Endothelial cell of umbilical vein (primary cell): ENCODE measurements around the gene P3H1. TPM values are rescaled to one million over a fixed set of nuclear protein-coding genes. Genes with fewer than 3 reads are reported as not detected.

ENCODE experiments used
- BruUV-seq: library from RNA; stranded (reverse); fragments of 400-500 nt; replicated peaks from 2 replicates; lab custom pipeline; 2021; lab: Mats Ljungman, UMichigan
- CTCF ChIA-PET: fragments of 300-600, 350-600 bp; sonication (Branson Sonifier 250); formaldehyde crosslinking; loops from one replicate; lab custom pipeline; 2021; ENCODE audit warnings: antibody characterized with exemption, inconsistent platforms; lab: Charles Lee
- POLR2A ChIA-PET: fragments of 300-600, 350-600 bp; sonication (Branson Sonifier 250); formaldehyde crosslinking; loops from one replicate; lab custom pipeline; 2021; ENCODE audit warnings: antibody characterized with exemption, inconsistent platforms; lab: Charles Lee
- DNase-seq: peaks from one replicate; pipeline ENCODE4 v3.0.0-alpha.2; 2011; ENCODE audit warnings: low read depth, low spot score
- FAIRE-seq: peaks from 2 replicates; lab custom pipeline; 2011; peaks lifted over from hg19 to GRCh38; lab: Jason Lieb, UNC
- H2AFZ ChIP-seq: 2 replicates; pipeline ENCODE4 v1.6.0; 2012; ENCODE audit warnings: low read depth, low read length, control low read depth, inconsistent platforms
- H3K27ac ChIP-seq: 2 replicates; pipeline ENCODE4 v1.5.1; 2011; ENCODE audit warnings: low read depth, mild to moderate bottlenecking, control low read depth, low read length, moderate library complexity; ENCODE audit not compliant: insufficient read depth
- H3K27me3 ChIP-seq, 2 experiments: 2 replicates each; pipeline versions ENCODE4 v1.6.0 to v1.6.1; 2011; ENCODE audit warnings: low read length in 2 of 2, mixed read lengths in 1 of 2; ENCODE audit not compliant: control insufficient read depth in 2 of 2, insufficient read depth in 2 of 2
- H3K36me3 ChIP-seq, 2 experiments: 2 replicates in 1 of 2; 3 replicates in 1 of 2; pipeline ENCODE4 v1.5.1; 2011; ENCODE audit warnings: low read length in 2 of 2, mild to moderate bottlenecking in 1 of 2, moderate library complexity in 1 of 2; ENCODE audit not compliant: control insufficient read depth in 2 of 2, insufficient read depth in 2 of 2; ENCODE audit errors: extremely low read depth in 1 of 2
- H3K4me1 ChIP-seq: 3 replicates; pipeline ENCODE4 v1.5.1; 2011; ENCODE audit warnings: mild to moderate bottlenecking, low read length; ENCODE audit not compliant: control insufficient read depth, insufficient read depth; ENCODE audit errors: extremely low read depth
- H3K4me2 ChIP-seq: 2 replicates; pipeline ENCODE4 v1.6.1; 2011; ENCODE audit warnings: low read length, control low read depth, mixed read lengths; ENCODE audit not compliant: insufficient read depth
- H3K4me3 ChIP-seq, 3 experiments: fragments of 200-600 bp in 1 of 3; sonication (generic), shearing (Covaris generic) in 1 of 3; replicated peaks in 1 of 3; 2 replicates each; pipeline ENCODE4 v1.5.1; 2011 to 2016; ENCODE audit warnings: control low read depth in 3 of 3, low read length in 3 of 3, mild to moderate bottlenecking in 2 of 3, inconsistent platforms in 1 of 3, low read depth in 1 of 3, moderate library complexity in 1 of 3; ENCODE audit not compliant: insufficient read depth in 1 of 3
- H3K79me2 ChIP-seq: 2 replicates; pipeline ENCODE4 v1.6.0; 2012; ENCODE audit warnings: low read length, inconsistent platforms; ENCODE audit not compliant: control insufficient read depth, insufficient read depth
- H3K9ac ChIP-seq: replicated peaks from 2 replicates; pipeline ENCODE3; 2011; ENCODE audit warnings: low read length, control low read depth; ENCODE audit not compliant: insufficient read depth; ENCODE audit errors: extremely low read depth
- H3K9me1 ChIP-seq: replicated peaks from 3 replicates; pipeline ENCODE4 v1.6.0; 2011; ENCODE audit warnings: mild to moderate bottlenecking, low read length; ENCODE audit not compliant: control insufficient read depth, insufficient read depth; ENCODE audit errors: extremely low read depth
- H3K9me3 ChIP-seq: replicated peaks from 2 replicates; pipeline ENCODE4 v1.5.1; 2012; ENCODE audit warnings: low read length, inconsistent platforms; ENCODE audit not compliant: control insufficient read depth, insufficient read depth
- H4K20me1 ChIP-seq: replicated peaks from 2 replicates; pipeline ENCODE3; 2011; ENCODE audit warnings: mild to moderate bottlenecking, low read length; ENCODE audit not compliant: control insufficient read depth, insufficient read depth; ENCODE audit errors: extremely low read depth
- dilution Hi-C: fragments of 300-500 bp; cut with MboI; formaldehyde crosslinking; loops from one replicate; pipeline ENCODE4 v1.15.0; 2019; ENCODE audit warnings: low sequenced_read_pairs; ENCODE audit not compliant: extremely low pct_ligation_motif_present
- intact Hi-C: fragments of 100-400 bp; cut with micrococcal nuclease; formaldehyde crosslinking; loops from one replicate; pipeline ENCODE4 v1.10.0; 2022
- polyA plus RNA-seq, 4 experiments: library from polyadenylated mRNA; depleted of rRNA in 3 of 4; stranded (reverse) in 3 of 4; unstranded in 1 of 4; fragments of >200 nt; gene quantifications; 2 replicates each; pipeline versions ENCODE4 v1.2.1 to v1.2.3, GENCODE V29; 2011 to 2012; ENCODE audit warnings: missing spikeins in 1 of 4
- total RNA-seq: library from RNA; stranded (reverse); gene quantifications from 2 replicates; pipeline ENCODE4 v1.2.3, GENCODE V29; 2021
- TF ChIP-seq, protein P1 (sequence below), 2 donors: IDR thresholded peaks; 1 replicate in 1 of 2; 2 replicates in 1 of 2; pipeline ENCODE4 v1.5.1; 2011; ENCODE audit warnings: low read length in 2 of 2, mild to moderate bottlenecking in 2 of 2, moderate library complexity in 2 of 2, control low read depth in 1 of 2, inconsistent platforms in 1 of 2, low read depth in 1 of 2; ENCODE audit not compliant: insufficient read depth in 1 of 2; ENCODE audit errors: extremely low read depth in 1 of 2
- TF ChIP-seq, protein P2 (sequence below): IDR thresholded peaks from 2 replicates; pipeline ENCODE4 v1.6.1; 2011; ENCODE audit not compliant: insufficient read depth, insufficient read length

P3H1 gene
- total and polyA plus RNA-seq, 2 donors (not counting 3 experiments of a cell fraction or from before 2014, with no cell fraction given): 136 to 194 TPM

DNA sequence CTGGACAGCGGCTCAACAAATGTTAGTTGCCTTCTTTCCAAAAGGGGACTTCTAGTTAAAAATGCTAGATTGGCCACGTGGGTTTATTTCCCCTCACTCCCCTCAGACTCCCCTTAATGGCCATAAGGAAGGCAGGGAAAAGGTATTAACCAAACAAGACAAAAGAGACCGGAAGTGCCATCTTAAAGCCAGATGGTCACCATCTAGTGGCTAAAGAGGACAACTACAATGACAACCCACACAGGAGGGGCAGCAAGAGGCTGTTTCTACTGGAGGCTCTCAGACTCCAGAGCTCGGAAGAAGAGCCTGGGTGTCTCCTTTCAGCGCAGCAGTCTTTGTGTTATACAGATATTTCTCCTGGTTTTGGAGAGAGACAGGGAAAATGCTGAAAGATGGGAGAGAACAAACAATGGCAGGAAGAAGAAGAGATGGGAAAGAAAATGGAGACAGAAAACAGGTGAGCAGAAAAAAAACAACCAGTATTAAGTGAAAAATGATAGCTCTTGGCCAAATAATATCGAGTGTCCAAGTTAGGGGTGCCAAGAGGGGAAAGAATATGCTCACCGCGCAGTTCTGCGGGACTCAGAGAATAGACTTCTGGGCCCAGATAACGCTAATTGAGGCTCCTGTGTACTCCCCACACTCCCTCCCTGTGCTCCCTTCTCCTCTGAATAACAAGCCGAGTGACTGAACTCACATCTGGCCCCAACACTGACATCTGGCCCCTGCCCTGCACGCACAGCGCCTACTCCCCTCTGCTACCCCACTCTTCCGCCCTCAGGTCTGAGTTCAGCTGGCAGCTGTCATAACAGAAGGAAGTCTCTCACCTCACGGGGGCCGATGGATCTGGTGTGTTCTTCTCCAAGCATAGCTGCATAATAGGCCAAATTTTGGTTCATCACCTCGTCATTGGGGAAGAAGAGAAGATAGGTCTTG lies 9.6 kb downstream of the P3H1 start:
- Histone ChIP-seq H4K20me1 (no peaks in the 10 kb centered on the region), H2AFZ (no peak overlapping the region), H3K4me1 (no peaks in the 10 kb centered on the region), H3K9me1 (no peaks in the 10 kb centered on the region), H3K9me3 (no peaks in the 10 kb centered on the region), H3K79me2 (peaks cover under 1% of the 10 kb centered on the region), H3K36me3 (peaks cover 23 to 58% of the 10 kb centered on the region in 2 experiments), H3K4me3 (no peak overlapping the region), H3K27ac (no peak overlapping the region), H3K4me2 (no peak overlapping the region), H3K9ac (no peak overlapping the region), H3K27me3 (no peaks in the 10 kb centered on the region)
- dilution Hi-C loops: no loop called here
- intact Hi-C loops: loop anchor here (1.0 kb wide), 1 partner anchor 179 kb away; no protein-coding TSS in a partner anchor
- FAIRE-seq (peak; percentile 86), DNase-seq (peak; percentile 55)
- ChIA-PET CTCF (interaction anchor here (0.6 to 4.4 kb wide), 10 partner anchors 9 to 611 kb away, joined by 3 to 43 read pairs (median 3); partner anchors contain the start of genes C1orf50 and P3H1), POLR2A (no interaction called here)
- TF ChIP-seq, protein P1, sequence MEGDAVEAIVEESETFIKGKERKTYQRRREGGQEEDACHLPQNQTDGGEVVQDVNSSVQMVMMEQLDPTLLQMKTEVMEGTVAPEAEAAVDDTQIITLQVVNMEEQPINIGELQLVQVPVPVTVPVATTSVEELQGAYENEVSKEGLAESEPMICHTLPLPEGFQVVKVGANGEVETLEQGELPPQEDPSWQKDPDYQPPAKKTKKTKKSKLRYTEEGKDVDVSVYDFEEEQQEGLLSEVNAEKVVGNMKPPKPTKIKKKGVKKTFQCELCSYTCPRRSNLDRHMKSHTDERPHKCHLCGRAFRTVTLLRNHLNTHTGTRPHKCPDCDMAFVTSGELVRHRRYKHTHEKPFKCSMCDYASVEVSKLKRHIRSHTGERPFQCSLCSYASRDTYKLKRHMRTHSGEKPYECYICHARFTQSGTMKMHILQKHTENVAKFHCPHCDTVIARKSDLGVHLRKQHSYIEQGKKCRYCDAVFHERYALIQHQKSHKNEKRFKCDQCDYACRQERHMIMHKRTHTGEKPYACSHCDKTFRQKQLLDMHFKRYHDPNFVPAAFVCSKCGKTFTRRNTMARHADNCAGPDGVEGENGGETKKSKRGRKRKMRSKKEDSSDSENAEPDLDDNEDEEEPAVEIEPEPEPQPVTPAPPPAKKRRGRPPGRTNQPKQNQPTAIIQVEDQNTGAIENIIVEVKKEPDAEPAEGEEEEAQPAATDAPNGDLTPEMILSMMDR (IDR thresholded peaks at IDR 0.05; ENCODE audit: extremely low read depth in 1 of 2, insufficient read depth in 1 of 2, low read depth in 1 of 2, low read length in 2 of 2): peak; percentile 43 to 66
- TF ChIP-seq, protein P2, sequence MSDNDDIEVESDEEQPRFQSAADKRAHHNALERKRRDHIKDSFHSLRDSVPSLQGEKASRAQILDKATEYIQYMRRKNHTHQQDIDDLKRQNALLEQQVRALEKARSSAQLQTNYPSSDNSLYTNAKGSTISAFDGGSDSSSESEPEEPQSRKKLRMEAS: no peak
- BruUV-seq: no TSS peak
